Measurements from ENCODE around the gene CAMK2N1. TPM values are rescaled to one million over a fixed set of nuclear protein-coding genes. Genes with fewer than 3 reads are reported as not detected.

CAMK2N1 gene
- total and polyA plus RNA-seq, 2 of the 13 experiments (the other 11 are each of a cell fraction or from before 2014, with no cell fraction given) = 38.0 to 38.6 TPM

- TF ChIP-seq TIGD3 (CRISPR knock-in tag; IDR thresholded peaks at IDR 0.05; ENCODE audit: borderline replicate concordance) (no peak), ZNF709 (CRISPR knock-in tag; IDR thresholded peaks at IDR 0.05) (no peak), ZNF878 (CRISPR knock-in tag; IDR thresholded peaks at IDR 0.05) (no peak), NCOA1 (CRISPR knock-in tag; IDR thresholded peaks at IDR 0.05) (no peak), DMAP1 (CRISPR knock-in tag; IDR thresholded peaks at IDR 0.05) (no peak), ATAD3A (CRISPR knock-in tag; IDR thresholded peaks at IDR 0.05) (no peak), NFE2L1 (CRISPR knock-in tag; IDR thresholded peaks at IDR 0.05; ENCODE audit: borderline replicate concordance) (no peak), ZSCAN20 (CRISPR knock-in tag; IDR thresholded peaks at IDR 0.05; ENCODE audit: borderline replicate concordance) (0 out of 2 replicates have a peak, but pooled peaks have one; percentile 29), TAF1 (CRISPR knock-in tag; IDR thresholded peaks at IDR 0.05) (peak; percentile 76), KAT2B (IDR thresholded peaks at IDR 0.05; ENCODE audit: borderline replicate concordance, low read depth, low read length) (no peak), DRAP1 (CRISPR knock-in tag; IDR thresholded peaks at IDR 0.05) (no peak), HIC2 (CRISPR knock-in tag; IDR thresholded peaks at IDR 0.05; ENCODE audit: low read depth) (no peak), YEATS4 (CRISPR knock-in tag; IDR thresholded peaks at IDR 0.05; ENCODE audit: borderline replicate concordance) (peak; percentile 61; the same call in 1 of the 2 replicates), CEBPG (CRISPR knock-in tag; IDR thresholded peaks at IDR 0.05) (no peak), ESRRA (CRISPR knock-in tag; IDR thresholded peaks at IDR 0.05; ENCODE audit: low read depth) (no peak), CEBPB (IDR thresholded peaks at IDR 0.05; ENCODE audit: borderline replicate concordance, low read depth, low read length) (no peak), ZNF597 (CRISPR knock-in tag; IDR thresholded peaks at IDR 0.05) (no peak), ZNF274 (CRISPR knock-in tag; IDR thresholded peaks at IDR 0.05) (peak; percentile 14; the same call in 1 of the 2 replicates), ZNF160 (CRISPR knock-in tag; IDR thresholded peaks at IDR 0.05) (0 out of 2 replicates have a peak, but pooled peaks have one; percentile 18), ZBTB34 (CRISPR knock-in tag; IDR thresholded peaks at IDR 0.05) (no peak), ZFP36L2 (CRISPR knock-in tag; IDR thresholded peaks at IDR 0.05) (no peak), ZNF564 (CRISPR knock-in tag; IDR thresholded peaks at IDR 0.05) (no peak; the same call in 1 of the 2 replicates), PITX1 (CRISPR knock-in tag; IDR thresholded peaks at IDR 0.05) (no peak), ZNF773 (CRISPR knock-in tag; IDR thresholded peaks at IDR 0.05; ENCODE audit: borderline replicate concordance) (no peak), HOXA7 (CRISPR knock-in tag; IDR thresholded peaks at IDR 0.05) (no peak)
These were observed 2.0 kb downstream of the CAMK2N1 start (continued) for GRCh38 chr1:20483833-20484518.
